Activated B cell treated with CpG ODN at 0.5 μM for 24 hours (primary cell): ENCODE measurements around the gene KEL. TPM values are rescaled to one million over a fixed set of nuclear protein-coding genes. Genes with fewer than 3 reads are reported as not detected.
"Not testable (repeated sequence)": the region's sequence is repeated elsewhere in the genome, so short reads cannot be mapped to it uniquely, and the experiment has no call there.

Source experiments
- ATAC-seq: fragments of 200-7000 bp; cut with Tn5 transposase; one replicate; pipeline ENCODE4 v1.10.0; 2021; ENCODE audit warnings: low read depth, mild to moderate bottlenecking, moderate library complexity
- CTCF ChIA-PET: fragments of 350-600 bp; sonication (Branson Sonifier 250); formaldehyde crosslinking; loops from one replicate; lab custom pipeline; 2021; ENCODE audit warnings: antibody characterized with exemption; lab: Charles Lee
- POLR2A ChIA-PET: fragments of 350-600 bp; sonication (Branson Sonifier 250); formaldehyde crosslinking; loops from one replicate; lab custom pipeline; 2021; ENCODE audit warnings: antibody characterized with exemption; lab: Charles Lee
- DNase-seq: peaks from one replicate; pipeline ENCODE4 v3.0.0; 2022
- H3K27ac Mint-ChIP-seq: one replicate; pipeline ENCODE4 v1.8.0; 2020; ENCODE audit warnings: mixed read lengths
- H3K27me3 Mint-ChIP-seq: one replicate; pipeline ENCODE4 v1.8.0; 2021; ENCODE audit warnings: mixed read lengths
- H3K36me3 Mint-ChIP-seq: one replicate; pipeline ENCODE4 v1.8.0; 2021; ENCODE audit warnings: low read depth, mixed read lengths
- H3K4me1 Mint-ChIP-seq: one replicate; pipeline ENCODE4 v1.8.0; 2021; ENCODE audit warnings: mixed read lengths
- H3K4me3 Mint-ChIP-seq: one replicate; pipeline ENCODE4 v1.8.0; 2020; ENCODE audit warnings: mild to moderate bottlenecking, mixed read lengths
- H3K9me3 Mint-ChIP-seq: one replicate; pipeline ENCODE4 v1.8.0; 2020; ENCODE audit warnings: mixed read lengths
- intact Hi-C: fragments of 100-400 bp; cut with micrococcal nuclease; formaldehyde crosslinking; loops from one replicate; pipeline ENCODE4 v1.15.1; 2024
- total RNA-seq: library from RNA; stranded (reverse); gene quantifications from 2 replicates; pipeline ENCODE4 v1.2.3, GENCODE V29; 2022
- TF ChIP-seq, protein P1 (sequence below): fragments of 200-600 bp; IDR thresholded peaks from one replicate; pipeline ENCODE4 v1.8.0; 2022; ENCODE audit warnings: antibody characterized with exemption, mild to moderate bottlenecking

The KEL gene
- total RNA-seq, 1 donor from 2014 or later = 1.2 TPM

DNA sequence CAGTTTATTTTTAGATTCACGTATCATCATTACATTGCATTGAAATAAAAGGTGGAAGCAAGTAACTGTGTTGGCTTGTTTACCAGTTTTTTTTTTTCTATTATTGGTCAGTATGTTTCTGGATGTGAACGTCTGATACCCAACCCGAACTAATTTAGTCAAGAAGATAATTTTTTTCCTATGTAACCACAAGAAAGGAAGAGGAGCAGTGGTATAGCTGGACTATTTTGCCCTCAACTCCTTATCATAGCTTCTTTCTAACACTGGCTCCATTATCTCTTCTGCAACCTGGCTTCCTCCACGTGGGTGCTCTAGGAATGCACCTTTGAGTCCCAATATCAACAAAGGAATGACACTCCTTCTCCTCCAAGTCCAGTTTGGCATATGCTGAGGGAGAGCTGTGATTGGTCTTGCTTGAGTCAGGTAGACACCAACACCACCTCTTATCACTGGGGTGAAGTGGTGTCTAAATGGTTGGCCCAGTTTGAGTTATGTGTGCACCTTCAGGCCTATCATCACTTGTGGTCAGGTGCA is 35.4 kb upstream of the KEL start:
- H3K27ac Mint-ChIP-seq = no peak overlapping the region
- CTCF ChIA-PET = interaction anchor here (1.8 to 1.9 kb wide), 2 partner anchors 218 to 393 kb away, joined by 4 to 7 read pairs; no protein-coding TSS in a partner anchor
- H3K27me3 Mint-ChIP-seq = no peaks in the 10 kb centered on the region

DNA sequence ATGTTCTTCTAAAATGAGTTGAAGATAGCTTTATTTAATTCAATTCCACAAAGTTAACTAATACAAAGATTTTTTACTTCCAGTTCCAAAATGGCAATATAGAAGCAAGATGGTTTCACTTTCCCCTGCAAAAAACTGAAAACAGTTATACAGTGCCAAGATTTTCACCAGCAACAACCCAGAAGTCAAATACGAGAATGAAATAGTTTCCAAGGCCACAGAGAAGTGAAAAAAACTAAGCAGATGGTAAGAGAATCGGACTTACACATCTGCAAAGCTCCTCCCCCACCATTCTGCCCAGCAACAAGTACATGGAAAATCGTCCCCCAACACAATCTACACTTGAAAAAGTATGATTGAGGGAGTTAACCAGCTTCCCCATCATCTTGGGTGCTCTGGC is 30.3 kb upstream of the KEL start:
- ATAC-seq = no peak
- H3K4me1 Mint-ChIP-seq = peaks cover 7% of the 10 kb centered on the region
- ChIA-PET POLR2A (interaction anchor here (1.0 kb wide), 1 partner anchor 181 kb away, joined by 3 read pairs; no protein-coding TSS in a partner anchor), CTCF (interaction anchor here (0.7 to 1.5 kb wide), 4 partner anchors 11 to 223 kb away, joined by 3 to 7 read pairs (median 4); no protein-coding TSS in a partner anchor)
- DNase-seq = no peak
- H3K9me3 Mint-ChIP-seq = no peaks in the 10 kb centered on the region
- no peaks in the 10 kb centered on the region for H3K36me3 Mint-ChIP-seq
- no peak overlapping the region for H3K27ac Mint-ChIP-seq
- intact Hi-C loops = no loop called here
- TF ChIP-seq, protein P1, sequence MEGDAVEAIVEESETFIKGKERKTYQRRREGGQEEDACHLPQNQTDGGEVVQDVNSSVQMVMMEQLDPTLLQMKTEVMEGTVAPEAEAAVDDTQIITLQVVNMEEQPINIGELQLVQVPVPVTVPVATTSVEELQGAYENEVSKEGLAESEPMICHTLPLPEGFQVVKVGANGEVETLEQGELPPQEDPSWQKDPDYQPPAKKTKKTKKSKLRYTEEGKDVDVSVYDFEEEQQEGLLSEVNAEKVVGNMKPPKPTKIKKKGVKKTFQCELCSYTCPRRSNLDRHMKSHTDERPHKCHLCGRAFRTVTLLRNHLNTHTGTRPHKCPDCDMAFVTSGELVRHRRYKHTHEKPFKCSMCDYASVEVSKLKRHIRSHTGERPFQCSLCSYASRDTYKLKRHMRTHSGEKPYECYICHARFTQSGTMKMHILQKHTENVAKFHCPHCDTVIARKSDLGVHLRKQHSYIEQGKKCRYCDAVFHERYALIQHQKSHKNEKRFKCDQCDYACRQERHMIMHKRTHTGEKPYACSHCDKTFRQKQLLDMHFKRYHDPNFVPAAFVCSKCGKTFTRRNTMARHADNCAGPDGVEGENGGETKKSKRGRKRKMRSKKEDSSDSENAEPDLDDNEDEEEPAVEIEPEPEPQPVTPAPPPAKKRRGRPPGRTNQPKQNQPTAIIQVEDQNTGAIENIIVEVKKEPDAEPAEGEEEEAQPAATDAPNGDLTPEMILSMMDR = no peak
- H3K27me3 Mint-ChIP-seq = peaks cover 11% of the 10 kb centered on the region
- no peak overlapping the region for H3K4me3 Mint-ChIP-seq

More for the DNA sequence above, 35.4 kb upstream of the KEL start:
- Mint-ChIP-seq H3K9me3 (no peaks in the 10 kb centered on the region), H3K36me3 (no peaks in the 10 kb centered on the region), H3K4me1 (peaks cover 7% of the 10 kb centered on the region), H3K4me3 (no peak overlapping the region)
- intact Hi-C loops = no loop called here
- POLR2A ChIA-PET = no interaction called here
- ATAC-seq = no peak
- no peak for DNase-seq
- TF ChIP-seq, protein P1 = no peak

DNA sequence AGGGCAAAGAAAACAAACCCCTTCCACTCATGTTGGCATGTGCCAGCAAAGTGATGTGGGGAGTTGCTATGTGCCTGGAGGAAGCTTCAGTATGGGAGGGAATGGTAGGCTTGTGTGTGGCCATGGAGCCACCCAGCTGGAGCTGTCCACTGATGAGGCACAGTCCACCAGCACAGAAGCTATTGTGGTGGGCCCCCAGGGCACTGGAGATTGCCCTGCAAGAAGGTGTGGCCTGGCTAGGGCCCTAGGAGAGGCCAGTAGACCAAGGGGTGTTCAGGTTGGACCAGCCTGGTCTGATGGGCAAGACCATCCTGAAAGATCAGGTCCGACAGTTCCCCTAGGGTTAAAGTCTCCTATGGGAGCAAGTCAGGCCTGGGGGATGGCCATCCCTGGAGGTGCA is 22.1 kb upstream of the KEL start:
- intact Hi-C loops = no loop called here
- ATAC-seq = no peak
- no peak for DNase-seq
- no peak overlapping the region for H3K4me3 Mint-ChIP-seq
- peaks cover 18% of the 10 kb centered on the region for H3K27me3 Mint-ChIP-seq
- H3K27ac Mint-ChIP-seq = no peak overlapping the region
- H3K36me3 Mint-ChIP-seq = no peaks in the 10 kb centered on the region
- peaks cover 10% of the 10 kb centered on the region for H3K9me3 Mint-ChIP-seq
- H3K4me1 Mint-ChIP-seq = no peaks in the 10 kb centered on the region
- TF ChIP-seq, protein P1 = no peak
- POLR2A ChIA-PET = no interaction called here
- CTCF ChIA-PET = no interaction called here

DNA sequence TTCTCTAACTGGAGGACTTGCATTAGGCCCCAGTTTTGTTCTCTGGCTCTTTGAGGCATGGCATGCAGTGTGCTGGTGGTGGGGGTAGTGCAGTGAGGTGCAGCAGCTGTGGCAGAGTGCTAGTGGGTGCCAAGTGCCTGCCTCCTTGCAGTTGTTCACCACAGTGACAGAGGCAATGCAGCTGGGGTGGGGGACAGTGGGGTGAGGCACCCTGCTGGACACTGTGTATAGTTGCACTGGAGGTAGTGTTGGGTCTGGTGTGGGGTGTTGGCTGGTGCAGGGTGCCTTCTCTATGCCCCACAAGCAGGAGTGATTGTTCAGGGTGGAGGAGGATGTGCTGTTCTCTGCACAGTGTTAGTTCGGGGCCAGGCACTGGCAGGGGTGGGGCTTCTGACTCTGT is 21.7 kb upstream of the KEL start:
- Mint-ChIP-seq H3K36me3 (no peaks in the 10 kb centered on the region), H3K9me3 (peaks cover 10% of the 10 kb centered on the region), H3K4me3 (no peak overlapping the region), H3K4me1 (no peaks in the 10 kb centered on the region), H3K27ac (no peak overlapping the region), H3K27me3 (peaks cover 18% of the 10 kb centered on the region)
- intact Hi-C loops = no loop called here
- ChIA-PET POLR2A (no interaction called here), CTCF (no interaction called here)
- TF ChIP-seq, protein P1 = no peak
- ATAC-seq = no peak
- DNase-seq = no peak

DNA sequence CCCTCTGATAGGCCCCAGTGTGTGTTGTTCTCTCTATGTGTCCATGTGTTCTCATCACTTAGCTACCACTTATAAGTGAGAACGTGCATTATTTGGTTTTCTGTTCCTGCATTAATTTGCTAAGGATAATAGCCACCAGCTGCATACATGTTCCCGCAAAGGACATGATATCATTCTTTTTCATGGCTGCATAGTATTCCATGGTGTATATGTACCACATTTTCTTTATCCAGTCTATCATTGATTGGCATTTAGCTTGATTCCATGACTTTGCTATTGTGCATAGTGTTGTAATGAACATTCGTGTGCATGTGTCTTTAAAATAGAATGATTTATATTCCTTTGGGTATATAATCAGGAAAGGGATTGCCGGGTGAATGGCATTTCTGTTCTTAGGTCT is 16.2 kb upstream of the KEL start:
- H3K4me1 Mint-ChIP-seq, ATAC-seq, H3K36me3 Mint-ChIP-seq, H3K27ac Mint-ChIP-seq, DNase-seq, CTCF ChIA-PET, intact Hi-C loops, POLR2A ChIA-PET, H3K4me3 Mint-ChIP-seq: not testable (repeated sequence)
- Mint-ChIP-seq H3K27me3 (peaks cover 10% of the 10 kb centered on the region), H3K9me3 (peaks cover 13% of the 10 kb centered on the region)
